ENCODE measurements around the gene CA4.
"Not testable (repeated sequence)": the region's sequence is repeated elsewhere in the genome, so short reads cannot be mapped to it uniquely, and the experiment has no call there.

DNA sequence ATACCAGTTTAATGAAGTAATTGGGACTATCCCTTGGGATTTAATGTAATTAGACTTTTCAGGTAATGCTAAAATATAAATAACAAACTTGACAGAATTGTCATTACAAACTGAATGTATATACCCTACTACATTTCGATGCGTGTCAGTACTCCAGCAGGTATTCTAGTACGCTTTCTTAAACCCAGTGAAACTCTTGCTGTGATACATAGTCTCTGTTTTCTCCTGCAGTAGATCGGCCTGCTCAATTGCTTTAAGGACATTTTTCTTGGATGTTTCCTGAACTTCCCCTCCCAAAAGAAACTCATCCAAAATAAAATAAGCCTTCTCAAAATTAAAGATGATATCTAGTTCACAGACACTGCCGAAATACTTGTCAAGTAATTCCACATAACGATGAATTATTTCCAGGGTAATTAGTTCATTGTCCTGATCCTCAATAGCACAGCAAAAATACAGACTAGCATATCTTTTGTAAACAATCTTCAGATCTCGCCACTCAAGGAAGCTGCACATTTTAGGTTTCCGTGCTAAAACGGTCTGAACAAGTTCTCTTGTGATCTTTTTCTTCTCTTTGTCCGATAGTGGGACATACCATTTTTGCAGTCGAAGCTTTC, 47.6 kb upstream of the CA4 start:
- TF ChIP-seq, protein P1, sequence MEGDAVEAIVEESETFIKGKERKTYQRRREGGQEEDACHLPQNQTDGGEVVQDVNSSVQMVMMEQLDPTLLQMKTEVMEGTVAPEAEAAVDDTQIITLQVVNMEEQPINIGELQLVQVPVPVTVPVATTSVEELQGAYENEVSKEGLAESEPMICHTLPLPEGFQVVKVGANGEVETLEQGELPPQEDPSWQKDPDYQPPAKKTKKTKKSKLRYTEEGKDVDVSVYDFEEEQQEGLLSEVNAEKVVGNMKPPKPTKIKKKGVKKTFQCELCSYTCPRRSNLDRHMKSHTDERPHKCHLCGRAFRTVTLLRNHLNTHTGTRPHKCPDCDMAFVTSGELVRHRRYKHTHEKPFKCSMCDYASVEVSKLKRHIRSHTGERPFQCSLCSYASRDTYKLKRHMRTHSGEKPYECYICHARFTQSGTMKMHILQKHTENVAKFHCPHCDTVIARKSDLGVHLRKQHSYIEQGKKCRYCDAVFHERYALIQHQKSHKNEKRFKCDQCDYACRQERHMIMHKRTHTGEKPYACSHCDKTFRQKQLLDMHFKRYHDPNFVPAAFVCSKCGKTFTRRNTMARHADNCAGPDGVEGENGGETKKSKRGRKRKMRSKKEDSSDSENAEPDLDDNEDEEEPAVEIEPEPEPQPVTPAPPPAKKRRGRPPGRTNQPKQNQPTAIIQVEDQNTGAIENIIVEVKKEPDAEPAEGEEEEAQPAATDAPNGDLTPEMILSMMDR (IDR thresholded peaks at IDR 0.05), result not testable (repeated sequence)
- not testable (repeated sequence) for TF ChIP-seq POLR2A (IDR thresholded peaks at IDR 0.05)
